Measurements from ENCODE around the gene ALDH7A1.

ALDH7A1 gene

DNA sequence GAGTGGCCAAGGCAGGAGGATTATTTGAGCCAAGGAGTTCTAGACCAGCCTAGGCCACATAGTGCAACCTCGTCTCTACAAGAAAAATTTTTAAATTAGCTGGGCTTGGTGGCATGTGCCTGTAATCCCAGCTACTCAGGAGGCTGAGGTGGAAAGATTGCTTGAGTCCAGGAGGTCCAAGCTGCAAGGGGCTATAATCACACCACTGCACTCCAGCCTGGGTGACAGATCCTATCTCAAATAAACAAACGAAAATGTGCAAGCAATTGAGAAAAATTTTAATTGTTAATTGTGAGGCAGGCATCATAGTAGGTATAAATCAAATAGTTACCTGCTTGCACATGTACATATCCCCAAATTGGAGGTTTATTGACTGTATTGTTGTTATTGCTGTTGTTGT is 15.3 kb downstream of the ALDH7A1 start:
- H3K27me3 ChIP-seq (replicated peaks; ENCODE audit: control insufficient read depth, insufficient read depth, low read length): no peaks in the 10 kb centered on the region
- H3K36me3 ChIP-seq (ENCODE audit: control insufficient read depth, insufficient read depth, low read length): no peaks in the 10 kb centered on the region
- no peak for TF ChIP-seq CTCF (IDR thresholded peaks at IDR 0.05; ENCODE audit: insufficient read depth, low read length, poor library complexity, severe bottlenecking)
- H3K4me3 ChIP-seq (replicated peaks; ENCODE audit: low read depth, low read length): no peak overlapping the region
- no peak for DNase-seq (ENCODE audit: extremely low read depth, insufficient read length)

DNA sequence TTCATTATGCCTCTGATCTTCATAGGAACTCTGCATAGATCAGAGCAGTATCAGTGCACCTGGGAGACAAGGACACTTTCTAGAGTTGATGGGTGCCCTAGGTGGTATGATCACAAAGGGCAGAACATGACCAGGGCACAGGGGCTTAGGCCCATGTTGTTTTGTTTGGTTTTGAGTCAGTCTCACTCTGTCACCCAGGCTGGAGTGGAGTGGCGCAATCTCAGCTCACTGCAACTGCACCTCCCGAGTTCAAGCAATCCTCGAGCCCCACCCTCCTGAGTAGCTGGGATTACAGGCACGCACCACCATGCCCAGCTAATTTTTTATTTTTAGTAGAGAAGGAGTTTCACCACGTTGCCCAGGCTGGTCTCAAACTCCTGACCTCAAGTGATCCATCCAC is 17.6 kb downstream of the ALDH7A1 start:
- no peak for DNase-seq (ENCODE audit: extremely low read depth, insufficient read length)
- TF ChIP-seq CTCF (IDR thresholded peaks at IDR 0.05; ENCODE audit: insufficient read depth, low read length, poor library complexity, severe bottlenecking): no peak
- H3K36me3 ChIP-seq (ENCODE audit: control insufficient read depth, insufficient read depth, low read length): no peaks in the 10 kb centered on the region

DNA sequence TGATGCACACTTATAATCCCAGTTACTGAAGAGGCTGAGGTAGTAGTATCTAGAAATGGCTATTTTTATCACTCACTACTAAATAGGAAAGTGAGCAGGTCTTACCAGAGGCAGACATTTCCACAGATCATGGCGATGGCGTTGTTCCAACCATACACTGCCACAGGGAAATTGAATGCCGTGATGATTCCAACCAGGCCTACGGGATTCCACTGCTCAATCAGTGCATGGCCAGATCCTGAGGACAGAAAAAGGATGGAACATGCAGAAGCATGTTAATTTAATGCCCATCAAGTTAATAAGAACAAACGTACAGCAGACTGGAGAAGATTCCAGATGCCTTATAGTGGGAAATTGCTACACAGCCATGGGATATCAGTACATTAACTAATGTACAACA is 18.0 kb downstream of the ALDH7A1 start:
- no peaks in the 10 kb centered on the region for H3K36me3 ChIP-seq (ENCODE audit: control insufficient read depth, insufficient read depth, low read length)

More for the DNA sequence above, 17.6 kb downstream of the ALDH7A1 start:
- H3K27me3 ChIP-seq (replicated peaks; ENCODE audit: control insufficient read depth, insufficient read depth, low read length): no peaks in the 10 kb centered on the region
- H3K4me3 ChIP-seq (replicated peaks; ENCODE audit: low read depth, low read length): no peak overlapping the region

GRCh38 chr5:126575644-126576043 is 19.4 kb downstream of the ALDH7A1 start:
- no peaks in the 10 kb centered on the region for H3K36me3 ChIP-seq (ENCODE audit: control insufficient read depth, insufficient read depth, low read length)
- no peak for TF ChIP-seq CTCF (IDR thresholded peaks at IDR 0.05; ENCODE audit: insufficient read depth, low read length, poor library complexity, severe bottlenecking)

More for the DNA sequence above, 18.0 kb downstream of the ALDH7A1 start:
- no peak for TF ChIP-seq CTCF (IDR thresholded peaks at IDR 0.05; ENCODE audit: insufficient read depth, low read length, poor library complexity, severe bottlenecking)
- no peak for DNase-seq (ENCODE audit: extremely low read depth, insufficient read length)
- Histone ChIP-seq H3K4me3 (replicated peaks; ENCODE audit: low read depth, low read length) (no peak overlapping the region), H3K27me3 (replicated peaks; ENCODE audit: control insufficient read depth, insufficient read depth, low read length) (no peaks in the 10 kb centered on the region)

GRCh38 chr5:126568206-126568755 is 26.7 kb downstream of the ALDH7A1 start:
- no peaks in the 10 kb centered on the region for H3K36me3 ChIP-seq (ENCODE audit: control insufficient read depth, insufficient read depth, low read length)
- TF ChIP-seq CTCF (IDR thresholded peaks at IDR 0.05; ENCODE audit: insufficient read depth, low read length, poor library complexity, severe bottlenecking): no peak
- H3K27me3 ChIP-seq (replicated peaks; ENCODE audit: control insufficient read depth, insufficient read depth, low read length): no peaks in the 10 kb centered on the region
- no peak for DNase-seq (ENCODE audit: extremely low read depth, insufficient read length)
- no peak overlapping the region for H3K4me3 ChIP-seq (replicated peaks; ENCODE audit: low read depth, low read length)

More at GRCh38 chr5:126575644-126576043, 19.4 kb downstream of the ALDH7A1 start:
- Histone ChIP-seq H3K27me3 (replicated peaks; ENCODE audit: control insufficient read depth, insufficient read depth, low read length) (no peaks in the 10 kb centered on the region), H3K4me3 (replicated peaks; ENCODE audit: low read depth, low read length) (no peak overlapping the region)
- no peak for DNase-seq (ENCODE audit: extremely low read depth, insufficient read length)

DNA sequence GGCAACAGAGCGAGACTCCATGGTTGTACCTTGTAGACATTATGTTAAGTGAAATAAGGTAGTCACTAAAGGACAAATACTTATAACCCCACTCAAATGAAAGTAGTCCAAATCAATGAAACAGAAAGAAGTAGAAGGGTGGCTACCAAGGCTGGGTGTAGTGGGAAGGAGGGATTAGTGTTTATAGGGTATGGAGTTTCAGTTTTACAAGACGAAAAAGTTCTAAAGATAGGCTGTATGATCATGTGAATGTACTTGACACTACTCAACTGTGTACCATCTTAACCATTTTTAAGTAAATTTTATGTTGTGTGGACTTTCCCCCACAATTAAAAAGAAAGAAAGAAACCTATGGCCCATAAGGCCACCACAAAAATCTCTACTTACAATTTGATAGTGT is 32.2 kb downstream of the ALDH7A1 start:
- no peak overlapping the region for H3K4me3 ChIP-seq (replicated peaks; ENCODE audit: low read depth, low read length)
- peak; percentile 33 for DNase-seq (ENCODE audit: extremely low read depth, insufficient read length)
- no peaks in the 10 kb centered on the region for H3K36me3 ChIP-seq (ENCODE audit: control insufficient read depth, insufficient read depth, low read length)
- H3K27me3 ChIP-seq (replicated peaks; ENCODE audit: control insufficient read depth, insufficient read depth, low read length): no peaks in the 10 kb centered on the region
- no peak for TF ChIP-seq CTCF (IDR thresholded peaks at IDR 0.05; ENCODE audit: insufficient read depth, low read length, poor library complexity, severe bottlenecking)

All from GM06990 (cell line).